Heart left ventricle (tissue), 16 donors: Measurements from ENCODE around the gene IFNGR1. TPM values are rescaled to one million over a fixed set of nuclear protein-coding genes. Genes with fewer than 3 reads are reported as not detected.

Experiments
- ATAC-seq, 4 donors: fragments of 200-7000 bp; cut with Tn5 transposase; one replicate each; pipeline ENCODE4 v1.9.1; 2020 to 2022; ENCODE audit warnings: moderate library complexity in 4 of 4, mild to moderate bottlenecking in 3 of 4, moderate number of reproducible peaks in 1 of 4
- DNase-seq, 5 donors: peaks; one replicate each; pipeline ENCODE4 v3.0.0-alpha.2; 2020
- H3K27ac ChIP-seq, 12 donors: fragments of 200-600 bp; sonication (generic) in 4 of 12; one replicate each; pipeline versions ENCODE4 v1.5.0 to v1.8.0; 2016 to 2022; ENCODE audit warnings: mild to moderate bottlenecking in 2 of 12
- H3K27me3 ChIP-seq, 9 donors: fragments of 200-600 bp; sonication (generic) in 2 of 9; one replicate each; pipeline versions ENCODE4 v1.5.1 to v1.8.0; 2016 to 2022; ENCODE audit warnings: mild to moderate bottlenecking in 3 of 9
- H3K36me3 ChIP-seq, 9 donors: fragments of 200-600 bp; sonication (generic) in 2 of 9; one replicate each; pipeline versions ENCODE4 v1.5.0 to v1.8.0; 2018 to 2022; ENCODE audit warnings: mild to moderate bottlenecking in 2 of 9
- H3K4me1 ChIP-seq, 12 donors: fragments of 200-600 bp; sonication (generic) in 4 of 12; one replicate each; pipeline versions ENCODE4 v1.5.0 to v1.8.0; 2016 to 2022; ENCODE audit warnings: mild to moderate bottlenecking in 3 of 12
- H3K4me3 ChIP-seq, 12 donors: fragments of 200-600 bp; sonication (generic) in 4 of 12; one replicate each; pipeline versions ENCODE4 v1.5.0 to v1.8.0; 2017 to 2022; ENCODE audit warnings: mild to moderate bottlenecking in 9 of 12, moderate library complexity in 4 of 12
- H3K9me3 ChIP-seq, 12 donors: fragments of 200-600 bp; sonication (generic) in 4 of 12; one replicate each; pipeline versions ENCODE4 v1.5.0 to v1.8.0; 2016 to 2022; ENCODE audit warnings: mild to moderate bottlenecking in 1 of 12
- POLR2A ChIP-seq, 2 donors: fragments of 450-650 bp; IDR thresholded peaks; one replicate each; pipeline ENCODE4 v1.6.1; 2017; ENCODE audit warnings: antibody characterized with exemption in 2 of 2, mild to moderate bottlenecking in 2 of 2, moderate library complexity in 2 of 2
- WGBS, 4 donors: extraction: QIAGEN DNeasy Blood & Tissue Kit in 2 of 4; methylation state at CpG; one replicate each; pipeline versions ENCODE4 v1.1.5 to v1.1.7; 2013 to 2018; 5-methylcytosine and 5-hydroxymethylcytosine counted together
- intact Hi-C, 10 donors: fragments of 100-400 bp; cut with DNase I; formaldehyde crosslinking; loops; one replicate each; pipeline versions ENCODE4 v1.11.1 to v1.14.2; 2022
- polyA plus RNA-seq, 2 donors: library from polyadenylated mRNA; stranded (reverse); fragments of 200-250 nt; gene quantifications; one replicate each; pipeline ENCODE4 v1.2.3, GENCODE V29; 2013
- total RNA-seq, 9 donors: library from RNA; depleted of rRNA in 2 of 9; stranded (reverse); fragments of >200 nt in 2 of 9; fragmentation: NEBNext Ultra II Directional in 3 of 9; extraction: Animal tissue kit (Norgen Biotek cat#: 25700) in 3 of 9; gene quantifications; one replicate each; pipeline versions ENCODE4 v1.1.0 to v1.2.4, GENCODE V29; 2016 to 2023
- TF ChIP-seq, protein P1 (sequence below), 12 donors: fragments of 200-600 bp; sonication (generic) in 4 of 12; IDR thresholded peaks; one replicate each; pipeline versions ENCODE4 v1.5.0 to v1.8.0; 2018 to 2022; ENCODE audit warnings: antibody characterized with exemption in 12 of 12, mild to moderate bottlenecking in 5 of 12
- donor health status: ischemic (EF 13 %, LVEDD 7.1; RV severe dilation, severe dysfunction).
- donor health status: healthy with polysubstance abuse.
- donor health status: DM: no; HTN: yes; CAD: no.
- donor health status: DM: no; HTN: no; CAD: no.
- donor health status: ischemic (EF 25% LVEDD 6.9; RV normal size, moderate dysfunction).
- donor health status: ischemic (EF 25% LVEDD 5.7; RV mildly dilated, moderate dysfunction).
- donor health status: healthy.
- donor health status: DM: yes; HTN: yes; CAD: no.
- donor health status: ischemic (EF 35%, LVEDD 5.7; RV mildly dilated, moderate dysfunction).
- donor health status: nonischemic (EF 11% LVEDD 7.7; RV severe dilation, severe dysfunction).
- donor health status: DM: yes; HTN: yes; CAD: no.
- donor health status: PGD.
- donor health status: ischemic (EF 29% LVEDD 5.4; RV normal size, mild dysfunction).
- donor health status: nonischemic (EF 23%, LVEDD 6.1; RV moderate dilation, normal function).

IFNGR1 gene
- total and polyA plus RNA-seq, 11 donors: 68.6 to 152 (median 79.2) TPM

DNA sequence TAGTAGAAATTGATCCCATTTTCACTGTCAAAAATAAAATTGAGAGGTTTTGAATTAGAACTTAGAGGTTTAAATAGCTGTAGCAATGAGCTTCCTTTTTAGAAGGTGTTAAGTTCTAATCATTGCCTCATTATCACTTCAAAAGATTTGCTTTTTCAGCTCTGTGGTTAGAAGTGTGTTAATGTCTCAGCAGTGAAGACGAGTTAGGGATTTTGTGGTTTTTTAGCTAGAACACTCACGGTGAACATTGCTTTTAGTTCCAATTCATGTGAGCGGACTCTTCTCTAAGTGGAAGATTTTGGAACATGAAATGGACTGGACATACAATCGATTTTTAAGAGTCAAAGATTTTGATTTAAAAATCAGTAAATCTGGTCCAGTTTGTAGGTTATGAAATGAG lies 12.7 kb upstream of the IFNGR1 start:
- 78 to 87% (median 84%) methylated on average over 4 of the region's 4 CpGs for WGBS, 4 donors
- peaks cover 10 to 99% (median 49%) of the 10 kb centered on the region in 12 donors for H3K4me1 ChIP-seq
- no peaks in the 10 kb centered on the region for H3K36me3 ChIP-seq
- DNase-seq (no peak), ATAC-seq (no peak)
- no peaks in the 10 kb centered on the region for H3K27me3 ChIP-seq
- intact Hi-C loops: no loop called here
- H3K9me3 ChIP-seq: no peaks in the 10 kb centered on the region
- TF ChIP-seq POLR2A (IDR thresholded peaks at IDR 0.05): no peak
- TF ChIP-seq, protein P1, sequence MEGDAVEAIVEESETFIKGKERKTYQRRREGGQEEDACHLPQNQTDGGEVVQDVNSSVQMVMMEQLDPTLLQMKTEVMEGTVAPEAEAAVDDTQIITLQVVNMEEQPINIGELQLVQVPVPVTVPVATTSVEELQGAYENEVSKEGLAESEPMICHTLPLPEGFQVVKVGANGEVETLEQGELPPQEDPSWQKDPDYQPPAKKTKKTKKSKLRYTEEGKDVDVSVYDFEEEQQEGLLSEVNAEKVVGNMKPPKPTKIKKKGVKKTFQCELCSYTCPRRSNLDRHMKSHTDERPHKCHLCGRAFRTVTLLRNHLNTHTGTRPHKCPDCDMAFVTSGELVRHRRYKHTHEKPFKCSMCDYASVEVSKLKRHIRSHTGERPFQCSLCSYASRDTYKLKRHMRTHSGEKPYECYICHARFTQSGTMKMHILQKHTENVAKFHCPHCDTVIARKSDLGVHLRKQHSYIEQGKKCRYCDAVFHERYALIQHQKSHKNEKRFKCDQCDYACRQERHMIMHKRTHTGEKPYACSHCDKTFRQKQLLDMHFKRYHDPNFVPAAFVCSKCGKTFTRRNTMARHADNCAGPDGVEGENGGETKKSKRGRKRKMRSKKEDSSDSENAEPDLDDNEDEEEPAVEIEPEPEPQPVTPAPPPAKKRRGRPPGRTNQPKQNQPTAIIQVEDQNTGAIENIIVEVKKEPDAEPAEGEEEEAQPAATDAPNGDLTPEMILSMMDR (IDR thresholded peaks at IDR 0.05): no peak
- no peak overlapping the region for H3K4me3 ChIP-seq
- peak overlapping the region in 2 of 12 donors; percentile 3 to 94 for H3K27ac ChIP-seq

DNA sequence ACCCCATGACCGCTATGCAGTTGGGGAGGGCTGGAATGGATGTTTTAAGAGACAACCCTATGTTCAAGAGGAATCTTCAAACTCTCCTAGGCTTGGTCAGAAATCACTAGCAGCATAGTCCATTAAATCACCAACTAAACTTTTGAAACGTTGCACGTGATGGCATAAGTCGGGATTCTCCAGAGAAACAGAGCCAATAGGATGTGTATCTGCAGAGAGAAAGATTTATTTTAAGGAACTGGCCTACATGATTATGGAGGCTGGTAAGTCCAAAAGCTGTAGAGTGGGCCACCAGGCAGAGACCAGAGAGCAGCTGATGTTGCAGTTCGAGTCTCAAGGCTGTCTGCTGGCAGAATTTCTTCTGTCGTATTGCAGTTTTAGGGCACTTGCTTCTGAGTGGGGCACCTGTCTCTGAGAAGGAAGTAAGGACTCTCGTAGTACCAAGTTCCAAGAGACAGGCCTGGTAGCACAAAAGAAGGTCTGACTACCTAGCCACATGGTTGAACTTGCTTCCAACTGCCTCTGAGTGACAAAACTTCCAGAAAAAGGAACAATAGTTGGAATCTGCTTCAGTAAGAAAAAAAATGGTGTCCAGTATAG lies 11.9 kb upstream of the IFNGR1 start:
- no peaks in the 10 kb centered on the region for H3K27me3 ChIP-seq
- H3K27ac ChIP-seq: peak overlapping the region in 2 of 12 donors; percentile 12 to 94
- no peaks in the 10 kb centered on the region for H3K9me3 ChIP-seq
- DNase-seq (no peak), ATAC-seq (no peak)
- WGBS, 4 donors: 91 to 97% (median 96%) methylated on average over 7 of the region's 7 CpGs
- TF ChIP-seq POLR2A (IDR thresholded peaks at IDR 0.05): no peak
- no peak overlapping the region for H3K4me3 ChIP-seq
- H3K4me1 ChIP-seq: peaks cover 10 to 100% (median 48%) of the 10 kb centered on the region in 12 donors
- H3K36me3 ChIP-seq: no peaks in the 10 kb centered on the region
- intact Hi-C loops: no loop called here

DNA sequence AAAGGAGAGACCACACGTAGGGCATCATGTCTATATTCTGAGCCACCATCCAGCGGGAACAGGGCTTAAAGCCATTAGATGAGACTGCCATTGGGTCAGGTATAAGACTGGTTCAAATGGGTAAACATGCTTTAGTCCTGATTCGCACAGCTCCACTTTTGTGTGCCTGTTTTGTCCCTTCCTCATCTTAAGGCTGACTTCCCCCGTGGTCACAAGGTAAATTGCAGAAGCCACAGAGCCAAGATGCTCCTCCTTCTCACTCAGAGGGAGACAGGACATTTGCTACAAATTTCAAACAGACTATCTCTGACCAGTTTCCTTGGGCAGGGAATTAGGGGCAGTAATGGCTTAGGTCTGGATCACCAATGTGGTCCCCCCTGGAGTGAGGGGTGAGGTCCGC lies 11.4 kb upstream of the IFNGR1 start:
- no peaks in the 10 kb centered on the region for H3K27me3 ChIP-seq
- 83 to 87% (median 85%) methylated on average over 5 of the region's 5 CpGs for WGBS, 4 donors
- H3K27ac ChIP-seq: peak overlapping the region in 2 of 12 donors; percentile 12 to 94
- H3K4me3 ChIP-seq: no peak overlapping the region
- no peaks in the 10 kb centered on the region for H3K9me3 ChIP-seq
- ATAC-seq (no peak), DNase-seq (no peak)
- TF ChIP-seq, protein P1 (IDR thresholded peaks at IDR 0.05): no peak
- TF ChIP-seq POLR2A (IDR thresholded peaks at IDR 0.05): no peak
- intact Hi-C loops: no loop called here
- peaks cover 10 to 100% (median 47%) of the 10 kb centered on the region in 12 donors for H3K4me1 ChIP-seq
- no peaks in the 10 kb centered on the region for H3K36me3 ChIP-seq

DNA sequence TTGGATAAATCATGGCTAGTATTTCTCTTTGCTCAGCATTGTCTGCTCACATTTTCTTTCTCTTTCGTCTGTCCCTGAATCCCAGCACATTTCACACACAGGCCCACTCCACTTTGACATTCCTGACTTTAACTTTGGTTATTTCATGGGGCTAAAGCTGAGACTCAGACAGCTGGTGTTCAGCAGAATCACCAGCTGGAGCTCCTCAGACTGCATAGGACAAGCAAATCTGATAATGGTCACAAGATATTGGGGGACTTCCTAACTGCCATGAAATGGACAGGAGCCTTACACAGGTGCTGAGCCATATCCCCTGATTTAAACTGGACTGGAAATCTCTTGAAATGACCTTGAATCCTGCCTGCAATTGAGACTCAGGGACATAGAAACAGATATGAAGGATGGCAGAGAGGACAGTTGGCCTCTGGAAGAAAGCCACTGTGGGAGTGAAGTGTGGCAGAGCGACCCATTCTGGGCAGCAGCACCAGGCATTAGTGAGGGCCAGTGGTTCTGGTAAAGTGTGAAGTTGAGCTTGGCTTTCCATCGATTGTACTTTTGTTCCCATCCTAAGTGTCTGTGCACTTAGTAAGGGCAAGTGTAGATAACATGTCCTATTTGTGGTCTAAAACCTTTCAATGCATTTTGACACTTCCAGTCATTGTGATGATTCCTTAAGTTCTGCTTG lies 10.0 kb upstream of the IFNGR1 start:
- H3K27ac ChIP-seq: peak overlapping the region; percentile 2 to 94 (median 56)

More for the DNA sequence above, 10.0 kb upstream of the IFNGR1 start:
- 54 to 60% (median 59%) methylated on average over 3 of the region's 3 CpGs for WGBS, 4 donors
- Histone ChIP-seq H3K4me1 (peaks cover 6 to 100% (median 38%) of the 10 kb centered on the region in 12 donors), H3K9me3 (no peaks in the 10 kb centered on the region), H3K27me3 (no peaks in the 10 kb centered on the region), H3K4me3 (no peak overlapping the region), H3K36me3 (no peaks in the 10 kb centered on the region)
- intact Hi-C loops: no loop called here
- DNase-seq (peak in 3 of 5 donors; percentile 28 to 63 (median 61)), ATAC-seq (peak; percentile 22 to 91 (median 73))
- TF ChIP-seq, protein P1 (IDR thresholded peaks at IDR 0.05): no peak
- no peak for TF ChIP-seq POLR2A (IDR thresholded peaks at IDR 0.05)
